HCT116 (cell line): ENCODE data around the gene CENATAC. TPM values are rescaled to one million over a fixed set of nuclear protein-coding genes. Genes with fewer than 3 reads are reported as not detected.

Source experiments
- ATAC-seq: fragments of 200-7000 bp; cut with Tn5 transposase; 2 replicates; pipeline ENCODE4 v1.9.1; 2020; ENCODE audit warnings: mild to moderate bottlenecking, moderate library complexity
- BruUV-seq: library from RNA; stranded (reverse); fragments of 400-500 nt; replicated peaks from 2 replicates; lab custom pipeline; 2021; lab: Mats Ljungman, UMichigan
- CTCF ChIA-PET: fragments of 300-600 bp; sonication (Branson Sonifier 250); formaldehyde crosslinking; loops from one replicate; lab custom pipeline; 2021; ENCODE audit warnings: antibody characterized with exemption; lab: Charles Lee
- POLR2A ChIA-PET: fragments of 300-600, 350-600 bp; sonication (Branson Sonifier 250); formaldehyde crosslinking; loops from one replicate; lab custom pipeline; 2021; ENCODE audit warnings: antibody characterized with exemption; lab: Charles Lee
- RAD21 ChIA-PET, 2 experiments: fragments of 300-600 bp; sonication (Branson Sonifier 250); formaldehyde crosslinking; loops; one replicate each; lab custom pipeline; 2023; ENCODE audit warnings: low total read pairs in 2 of 2; ENCODE audit not compliant: uncharacterized antibody in 2 of 2, unreplicated experiment in 2 of 2, low non-redundant PET in 1 of 2; lab: Charles Lee
- DNase-seq: peaks from one replicate; pipeline ENCODE4 v3.0.0-alpha.2; 2010; ENCODE audit warnings: low read depth, low spot score
- H2AFZ ChIP-seq: fragments of 200-600 bp; shearing (Covaris generic), sonication (generic); 2 replicates; pipeline ENCODE4 v1.6.1; 2017; ENCODE audit warnings: low read depth, mixed run types, mixed read lengths, antibody characterized with exemption, low read length; ENCODE audit not compliant: poor library complexity, severe bottlenecking
- H3K27ac ChIP-seq: 2 replicates; pipeline ENCODE4 v1.5.1; 2012; ENCODE audit warnings: low read depth, low read length
- H3K27me3 ChIP-seq: fragments of 200-600 bp; sonication (generic); 2 replicates; pipeline ENCODE4 v1.6.1; 2016; ENCODE audit warnings: mixed run types, low read length, mixed read lengths; ENCODE audit not compliant: insufficient read depth
- H3K36me3 ChIP-seq, 2 experiments: fragments of 200-500 bp in 1 of 2; fragments of 200-600 bp in 1 of 2; sonication (Bioruptor generic) in 1 of 2; sonication (generic) in 1 of 2; 2 replicates each; pipeline versions ENCODE4 v1.5.1 to v1.6.1; 2014 to 2016; ENCODE audit warnings: low read length in 2 of 2, inconsistent platforms in 1 of 2, mixed read lengths in 1 of 2, mixed run types in 1 of 2; ENCODE audit not compliant: insufficient read depth in 2 of 2, control insufficient read depth in 1 of 2
- H3K4me1 ChIP-seq, 2 experiments: fragments of 200-600 bp in 1 of 2; sonication (generic) in 1 of 2; 2 replicates each; pipeline versions ENCODE4 v1.5.1 to v1.6.1; 2012 to 2017; ENCODE audit warnings: low read length in 2 of 2, inconsistent platforms in 1 of 2, mild to moderate bottlenecking in 1 of 2, mixed read lengths in 1 of 2, mixed run types in 1 of 2, moderate library complexity in 1 of 2; ENCODE audit not compliant: insufficient read depth in 2 of 2, control insufficient read depth in 1 of 2
- H3K4me2 ChIP-seq: fragments of 200-600 bp; sonication (generic); 2 replicates; pipeline ENCODE4 v1.6.1; 2017; ENCODE audit warnings: mixed run types, low read length, mixed read lengths
- H3K4me3 ChIP-seq, 2 experiments: fragments of 200-600 bp in 1 of 2; sonication (generic) in 1 of 2; replicated peaks in 1 of 2; 2 replicates each; pipeline ENCODE4 v1.5.1; 2011 to 2016; ENCODE audit warnings: low read length in 2 of 2, control low read depth in 1 of 2, low read depth in 1 of 2, mild to moderate bottlenecking in 1 of 2, mixed read lengths in 1 of 2, mixed run types in 1 of 2
- H3K79me2 ChIP-seq: fragments of 200-600 bp; sonication (generic); 2 replicates; pipeline ENCODE4 v1.6.1; 2017; ENCODE audit warnings: mild to moderate bottlenecking, mixed run types, low read length, moderate library complexity, mixed read lengths; ENCODE audit not compliant: insufficient read depth
- H3K9ac ChIP-seq: fragments of 200-600 bp; sonication (generic); 2 replicates; pipeline ENCODE4 v1.6.1; 2016; ENCODE audit warnings: low read length, mixed read lengths
- H3K9me2 ChIP-seq: fragments of 200-600 bp; sonication (generic), shearing (Covaris generic); 2 replicates; pipeline ENCODE4 v1.6.1; 2017; ENCODE audit warnings: mixed run types, mild to moderate bottlenecking, moderate library complexity; ENCODE audit not compliant: insufficient read depth
- H3K9me3 ChIP-seq, 2 experiments: fragments of 200-500 bp in 1 of 2; fragments of 200-600 bp in 1 of 2; sonication (Bioruptor generic) in 1 of 2; sonication (generic) in 1 of 2; 2 replicates each; pipeline ENCODE4 v1.6.1; 2014 to 2017; ENCODE audit warnings: low read length in 2 of 2, mixed read lengths in 2 of 2, inconsistent platforms in 1 of 2, low read depth in 1 of 2, mild to moderate bottlenecking in 1 of 2, mixed run types in 1 of 2, moderate library complexity in 1 of 2; ENCODE audit not compliant: control insufficient read depth in 1 of 2, insufficient read depth in 1 of 2
- H4K20me1 ChIP-seq: fragments of 200-600 bp; sonication (generic), shearing (Covaris generic); 2 replicates; pipeline ENCODE4 v1.6.1; 2017; ENCODE audit warnings: mixed run types, mild to moderate bottlenecking, moderate library complexity; ENCODE audit not compliant: insufficient read depth
- ATF3 ChIP-seq: IDR thresholded peaks from 2 replicates; pipeline ENCODE4 v1.6.1; 2012
- CBX3 ChIP-seq: IDR thresholded peaks from 2 replicates; pipeline ENCODE4 v1.6.1; 2012; ENCODE audit warnings: low read depth
- CEBPB ChIP-seq: IDR thresholded peaks from 2 replicates; pipeline ENCODE4 v1.6.1; 2012; ENCODE audit warnings: low read depth
- CTCF ChIP-seq, 3 experiments: fragments of 200-600 bp in 1 of 3; sonication (generic) in 1 of 3; IDR thresholded peaks in 2 of 3; conservative IDR thresholded peaks in 1 of 3; 2 replicates each; pipeline ENCODE4 v1.5.1; 2012 to 2017; ENCODE audit warnings: low read depth in 2 of 3, low read length in 2 of 3, antibody characterized with exemption in 1 of 3, borderline replicate concordance in 1 of 3, control low read depth in 1 of 3, mild to moderate bottlenecking in 1 of 3, mixed read lengths in 1 of 3, mixed run types in 1 of 3, moderate library complexity in 1 of 3; ENCODE audit not compliant: insufficient read depth in 1 of 3
- ELF1 ChIP-seq: IDR thresholded peaks from 2 replicates; pipeline ENCODE4 v1.6.1; 2012; ENCODE audit warnings: low read depth, borderline replicate concordance
- EZH2 ChIP-seq: fragments of 200-600 bp; sonication (generic); IDR thresholded peaks from 2 replicates; pipeline ENCODE4 v1.6.1; 2017; ENCODE audit warnings: antibody characterized with exemption, mixed run types
- FOSL1 ChIP-seq: IDR thresholded peaks from 2 replicates; pipeline ENCODE4 v1.6.1; 2012; ENCODE audit warnings: low read depth
- JUND ChIP-seq: IDR thresholded peaks from 2 replicates; pipeline ENCODE4 v1.6.1; 2012
- MAX ChIP-seq: IDR thresholded peaks from 2 replicates; pipeline ENCODE4 v1.6.1; 2012
- POLR2A ChIP-seq: IDR thresholded peaks from 2 replicates; pipeline ENCODE4 v1.7.0; 2011; ENCODE audit warnings: borderline replicate concordance; ENCODE audit not compliant: insufficient read depth, insufficient read length; ENCODE audit errors: extremely low read depth
- REST ChIP-seq: IDR thresholded peaks from 2 replicates; pipeline ENCODE4 v1.6.1; 2012; ENCODE audit warnings: low read depth
- SIN3A ChIP-seq: IDR thresholded peaks from 2 replicates; pipeline ENCODE4 v1.6.1; 2012; ENCODE audit warnings: low read depth
- SP1 ChIP-seq: IDR thresholded peaks from 2 replicates; pipeline ENCODE4 v1.6.1; 2012; ENCODE audit warnings: low read depth
- TCF7L2 ChIP-seq: IDR thresholded peaks from 2 replicates; pipeline ENCODE4 v1.7.0; 2011; ENCODE audit warnings: borderline replicate concordance, inconsistent platforms; ENCODE audit not compliant: insufficient read depth, insufficient read length; ENCODE audit errors: extremely low read depth
- YY1 ChIP-seq: IDR thresholded peaks from 2 replicates; pipeline ENCODE4 v1.6.1; 2011; ENCODE audit warnings: low read length, low read depth, moderate library complexity, mild to moderate bottlenecking; ENCODE audit not compliant: insufficient replicate concordance; ENCODE audit errors: extremely low read depth
- intact Hi-C: fragments of 100-400 bp; cut with micrococcal nuclease; formaldehyde crosslinking; loops from 2 replicates; pipeline ENCODE4 v1.10.0; 2022
- total RNA-seq: library from RNA; stranded (reverse); gene quantifications from one replicate; pipeline ENCODE4 v1.2.1, GENCODE V29; 2021; ENCODE audit not compliant: unreplicated experiment

CENATAC gene
- total RNA-seq, 1 experiment from 2014 or later = 28.9 TPM

- DNase-seq (peak; percentile 74), ATAC-seq (peak; percentile 39)
- Histone ChIP-seq H3K9ac (peak overlapping the region; percentile 90), H3K9me3 (no peaks in the 10 kb centered on the region), H3K36me3 (peaks cover 13 to 27% of the 10 kb centered on the region in 2 experiments), H3K4me2 (peak overlapping the region; percentile 97), H3K27ac (peak overlapping the region; percentile 96), H3K27me3 (no peaks in the 10 kb centered on the region), H2AFZ (no peak overlapping the region), H3K4me1 (peaks cover 15 to 46% of the 10 kb centered on the region in 2 experiments), H3K79me2 (peaks cover 75% of the 10 kb centered on the region), H3K9me2 (no peaks in the 10 kb centered on the region), H4K20me1 (no peaks in the 10 kb centered on the region), H3K4me3 (peak overlapping the region; percentile 90)
- TF ChIP-seq POLR2A = no peak
- peak; percentile 76 for TF ChIP-seq TCF7L2
- TF ChIP-seq SP1 = peak; percentile 43; the same call in 1 of the 2 replicates
- peak; percentile 86 for TF ChIP-seq JUND
- peak; percentile 48; the same call in 1 of the 2 replicates for TF ChIP-seq SIN3A
- TF ChIP-seq FOSL1 = peak; percentile 88
- BruUV-seq = no TSS peak
- POLR2A ChIA-PET = interaction anchor here (0.6 kb wide), 1 partner anchor 327 kb away, joined by 5 read pairs; no protein-coding TSS in a partner anchor
- RAD21 ChIA-PET = no interaction called here
- CTCF ChIA-PET = no interaction called here
- intact Hi-C loops = no loop called here
Measured at GRCh38 chr11:118998822-118999221, 884 bp downstream of the CENATAC start.

GRCh38 chr11:119000906-119001305, 3.0 kb downstream of the CENATAC start:
- ChIA-PET RAD21 (no interaction called here), POLR2A (no interaction called here), CTCF (no interaction called here)
- no TSS peak for BruUV-seq
- H3K9ac ChIP-seq = no peak overlapping the region
- DNase-seq (no peak), ATAC-seq (no peak)
- no peak overlapping the region for H3K4me3 ChIP-seq
- intact Hi-C loops = no loop called here
- H3K27ac ChIP-seq = peak overlapping the region; percentile 20; the same call in 1 of the 2 replicates
- no peaks in the 10 kb centered on the region for H3K9me3 ChIP-seq
- peaks cover 87% of the 10 kb centered on the region for H3K79me2 ChIP-seq
- H4K20me1 ChIP-seq = no peaks in the 10 kb centered on the region
- H3K27me3 ChIP-seq = no peaks in the 10 kb centered on the region
- H3K36me3 ChIP-seq = peaks cover 13 to 27% of the 10 kb centered on the region in 2 experiments
- H3K9me2 ChIP-seq = no peaks in the 10 kb centered on the region
- H2AFZ ChIP-seq = no peak overlapping the region
- H3K4me2 ChIP-seq = peak overlapping the region; percentile 97
- peaks cover 15 to 46% of the 10 kb centered on the region in 2 experiments for H3K4me1 ChIP-seq
- no peak for TF ChIP-seq CEBPB
- TF ChIP-seq EZH2 = no peak
- TF ChIP-seq ELF1 = no peak
- TF ChIP-seq YY1 = no peak
- no peak for TF ChIP-seq REST
- no peak for TF ChIP-seq CTCF (IDR thresholded peaks at IDR 0.05 in 2 of 3, conservative IDR thresholded peaks at IDR 0.05 in 1 of 3; ENCODE audit: borderline replicate concordance in 1 of 3, insufficient read depth in 1 of 3, low read depth in 2 of 3, low read length in 2 of 3)
- no peak for TF ChIP-seq TCF7L2
- TF ChIP-seq CBX3 = no peak
- no peak for TF ChIP-seq ATF3
- TF ChIP-seq FOSL1 = no peak
- TF ChIP-seq MAX = no peak
